HCT116 (cell line): ENCODE results near the gene BLTP3B.

Experiments
- ATF3 ChIP-seq: IDR thresholded peaks from 2 replicates; pipeline ENCODE4 v1.6.1; 2012
- CEBPB ChIP-seq: IDR thresholded peaks from 2 replicates; pipeline ENCODE4 v1.6.1; 2012; ENCODE audit warnings: low read depth
- CTCF ChIP-seq, 3 experiments: fragments of 200-600 bp in 1 of 3; sonication (generic) in 1 of 3; IDR thresholded peaks in 2 of 3; conservative IDR thresholded peaks in 1 of 3; 2 replicates each; pipeline ENCODE4 v1.5.1; 2012 to 2017; ENCODE audit warnings: low read depth in 2 of 3, low read length in 2 of 3, antibody characterized with exemption in 1 of 3, borderline replicate concordance in 1 of 3, control low read depth in 1 of 3, mild to moderate bottlenecking in 1 of 3, mixed read lengths in 1 of 3, mixed run types in 1 of 3, moderate library complexity in 1 of 3; ENCODE audit not compliant: insufficient read depth in 1 of 3
- EZH2 ChIP-seq: fragments of 200-600 bp; sonication (generic); IDR thresholded peaks from 2 replicates; pipeline ENCODE4 v1.6.1; 2017; ENCODE audit warnings: antibody characterized with exemption, mixed run types
- JUND ChIP-seq: IDR thresholded peaks from 2 replicates; pipeline ENCODE4 v1.6.1; 2012
- MAX ChIP-seq: IDR thresholded peaks from 2 replicates; pipeline ENCODE4 v1.6.1; 2012
- POLR2A ChIP-seq: IDR thresholded peaks from 2 replicates; pipeline ENCODE4 v1.7.0; 2011; ENCODE audit warnings: borderline replicate concordance; ENCODE audit not compliant: insufficient read depth, insufficient read length; ENCODE audit errors: extremely low read depth
- POLR2AphosphoS5 ChIP-seq: IDR thresholded peaks from 2 replicates; pipeline ENCODE4 v1.6.1; 2011; ENCODE audit warnings: mild to moderate bottlenecking, low read depth, low read length, moderate library complexity
- RAD21 ChIP-seq: IDR thresholded peaks from 2 replicates; pipeline ENCODE4 v1.6.1; 2012; ENCODE audit warnings: low read depth, mild to moderate bottlenecking
- YY1 ChIP-seq: IDR thresholded peaks from 2 replicates; pipeline ENCODE4 v1.6.1; 2011; ENCODE audit warnings: low read length, low read depth, moderate library complexity, mild to moderate bottlenecking; ENCODE audit not compliant: insufficient replicate concordance; ENCODE audit errors: extremely low read depth
- ZFX ChIP-seq: fragments of 450-650 bp; IDR thresholded peaks from 2 replicates; pipeline ENCODE4 v1.6.1; 2017

- TF ChIP-seq ATF3 = no peak
- no peak for TF ChIP-seq CTCF (IDR thresholded peaks at IDR 0.05 in 2 of 3, conservative IDR thresholded peaks at IDR 0.05 in 1 of 3; ENCODE audit: borderline replicate concordance in 1 of 3, insufficient read depth in 1 of 3, low read depth in 2 of 3, low read length in 2 of 3)
- no peak for TF ChIP-seq RAD21
- TF ChIP-seq EZH2 = no peak
- TF ChIP-seq POLR2AphosphoS5 = no peak
- TF ChIP-seq POLR2A = no peak
- no peak for TF ChIP-seq MAX
- no peak for TF ChIP-seq YY1
- no peak for TF ChIP-seq CEBPB
- no peak for TF ChIP-seq ZFX
- no peak for TF ChIP-seq JUND
Observed at GRCh38 chr12:100105661-100106060, 37.0 kb downstream of the BLTP3B start.
